Measurements from ENCODE around the gene CXorf49. TPM values are rescaled to one million over a fixed set of nuclear protein-coding genes. Genes with fewer than 3 reads are reported as not detected.
"Not testable (repeated sequence)": the region's sequence is repeated elsewhere in the genome, so short reads cannot be mapped to it uniquely, and the experiment has no call there.

The CXorf49 gene
- total RNA-seq (2014; rRNA removed; shearing (Covaris generic); ENCODE audit: low replicate concordance): not detected in 2 replicates

DNA sequence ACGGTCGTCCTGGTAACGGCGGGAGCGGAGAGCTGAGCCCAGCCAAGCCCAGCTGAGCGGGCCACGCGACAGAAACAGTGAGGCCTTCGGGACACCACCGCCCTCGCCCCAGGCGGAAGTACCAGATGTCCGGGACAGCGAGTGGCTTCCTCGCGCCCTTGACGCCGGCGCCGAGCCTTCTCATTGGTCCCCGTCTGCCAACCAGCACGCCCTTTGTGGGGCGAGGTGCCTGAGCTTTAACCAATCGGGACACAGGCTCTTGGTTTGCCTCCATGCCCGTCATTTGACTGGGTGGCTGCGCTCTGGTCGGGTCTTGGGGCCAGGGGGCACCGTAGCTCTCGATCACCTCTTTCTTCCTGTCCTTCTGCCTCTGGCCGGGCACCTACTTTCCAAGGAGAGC lies at the start of gene CXorf49:
Gene CXorf49 (minus strand): TSS at position 101 of the 400 bp plus-strand sequence. CDS start 134 bp downstream, outside the sequence.
- H4K20me1 ChIP-seq (ENCODE audit: insufficient read depth, low read depth, low read length); H3K4me3 ChIP-seq (ENCODE audit: low read length); DNase-seq; H3K4me1 ChIP-seq (ENCODE audit: low read length); H3K9me2 ChIP-seq (replicated peaks; ENCODE audit: insufficient read depth, low read length); H3K4me2 ChIP-seq (ENCODE audit: low read depth, low read length, poor library complexity, severe bottlenecking); H3K9ac ChIP-seq (ENCODE audit: low read length); H3K36me3 ChIP-seq (ENCODE audit: insufficient read depth, low read length); H3K27me3 ChIP-seq (ENCODE audit: low read length); H3K27ac ChIP-seq (ENCODE audit: low read length); H3K9me3 ChIP-seq (ENCODE audit: low read length); H3K79me2 ChIP-seq (ENCODE audit: low read length); H2AFZ ChIP-seq (ENCODE audit: low read length): not testable (repeated sequence)

DNA sequence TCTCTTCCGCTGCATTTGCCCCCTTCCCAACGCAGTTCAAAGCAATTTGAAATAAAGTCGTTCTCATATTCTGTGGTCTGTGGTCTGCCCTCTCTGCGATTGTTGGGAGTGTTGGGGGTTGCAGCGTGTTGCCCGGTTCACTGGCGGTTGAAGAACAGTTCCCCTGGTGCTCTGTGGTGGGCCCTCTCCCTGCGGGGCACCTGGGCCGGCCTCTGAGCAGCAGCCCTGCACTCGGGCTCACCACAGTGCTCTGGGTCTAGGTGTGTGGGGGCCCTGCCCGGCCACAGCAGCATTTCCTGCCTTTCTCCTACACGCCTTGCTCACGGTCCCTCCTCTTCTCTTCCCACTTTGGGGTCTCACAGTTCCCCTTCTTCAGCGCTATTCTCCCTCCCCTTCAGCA lies 49.0 kb upstream of the CXorf49 start:
- H4K20me1 ChIP-seq (ENCODE audit: insufficient read depth, low read depth, low read length); H3K36me3 ChIP-seq (ENCODE audit: insufficient read depth, low read length); H3K4me3 ChIP-seq (ENCODE audit: low read length); H3K9me3 ChIP-seq (ENCODE audit: low read length); H2AFZ ChIP-seq (ENCODE audit: low read length); H3K27me3 ChIP-seq (ENCODE audit: low read length); H3K9ac ChIP-seq (ENCODE audit: low read length); H3K4me1 ChIP-seq (ENCODE audit: low read length); H3K4me2 ChIP-seq (ENCODE audit: low read depth, low read length, poor library complexity, severe bottlenecking); H3K9me2 ChIP-seq (replicated peaks; ENCODE audit: insufficient read depth, low read length); H3K79me2 ChIP-seq (ENCODE audit: low read length); DNase-seq; H3K27ac ChIP-seq (ENCODE audit: low read length): not testable (repeated sequence)

DNA sequence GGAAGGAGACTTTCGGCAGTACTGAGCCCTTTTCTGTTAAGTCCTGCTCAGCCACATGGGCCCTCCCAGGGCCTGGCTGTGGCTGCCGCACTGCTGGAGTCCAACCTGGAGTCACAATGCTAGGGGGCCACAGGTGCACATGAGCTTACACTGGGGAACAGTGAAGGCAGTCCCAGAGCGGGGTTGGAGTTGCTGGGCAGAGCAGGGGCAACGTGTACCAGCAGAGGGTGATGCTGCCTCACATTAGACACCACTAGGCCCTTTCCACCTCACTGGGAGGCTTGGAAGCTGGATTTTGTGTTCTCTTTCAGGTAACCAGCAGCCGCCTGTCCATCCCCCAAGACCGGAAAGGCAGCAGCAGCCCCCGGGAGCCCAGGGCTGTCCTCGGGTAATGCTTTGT lies 47.5 kb upstream of the CXorf49 start:
- not testable (repeated sequence) for H3K36me3 ChIP-seq (ENCODE audit: insufficient read depth, low read length); H3K4me3 ChIP-seq (ENCODE audit: low read length); DNase-seq; H3K4me2 ChIP-seq (ENCODE audit: low read depth, low read length, poor library complexity, severe bottlenecking); H3K79me2 ChIP-seq (ENCODE audit: low read length); H3K9ac ChIP-seq (ENCODE audit: low read length); H3K9me2 ChIP-seq (replicated peaks; ENCODE audit: insufficient read depth, low read length); H3K27me3 ChIP-seq (ENCODE audit: low read length); H3K9me3 ChIP-seq (ENCODE audit: low read length); H4K20me1 ChIP-seq (ENCODE audit: insufficient read depth, low read depth, low read length); H3K4me1 ChIP-seq (ENCODE audit: low read length); H2AFZ ChIP-seq (ENCODE audit: low read length); H3K27ac ChIP-seq (ENCODE audit: low read length)

GRCh38 chrX:71764832-71765231 lies 46.7 kb upstream of the CXorf49 start:
- not testable (repeated sequence) for H3K9me2 ChIP-seq (replicated peaks; ENCODE audit: insufficient read depth, low read length); H3K79me2 ChIP-seq (ENCODE audit: low read length); H3K4me3 ChIP-seq (ENCODE audit: low read length); H4K20me1 ChIP-seq (ENCODE audit: insufficient read depth, low read depth, low read length); H3K27me3 ChIP-seq (ENCODE audit: low read length); H2AFZ ChIP-seq (ENCODE audit: low read length); H3K4me1 ChIP-seq (ENCODE audit: low read length); H3K9me3 ChIP-seq (ENCODE audit: low read length); H3K9ac ChIP-seq (ENCODE audit: low read length); H3K4me2 ChIP-seq (ENCODE audit: low read depth, low read length, poor library complexity, severe bottlenecking); H3K27ac ChIP-seq (ENCODE audit: low read length); H3K36me3 ChIP-seq (ENCODE audit: insufficient read depth, low read length); DNase-seq

- not testable (repeated sequence) for H3K9me2 ChIP-seq (replicated peaks; ENCODE audit: insufficient read depth, low read length); H3K4me3 ChIP-seq (ENCODE audit: low read length); H3K27me3 ChIP-seq (ENCODE audit: low read length); H3K4me1 ChIP-seq (ENCODE audit: low read length); H3K27ac ChIP-seq (ENCODE audit: low read length); H2AFZ ChIP-seq (ENCODE audit: low read length); H3K36me3 ChIP-seq (ENCODE audit: insufficient read depth, low read length); H3K9me3 ChIP-seq (ENCODE audit: low read length); H3K4me2 ChIP-seq (ENCODE audit: low read depth, low read length, poor library complexity, severe bottlenecking); H3K9ac ChIP-seq (ENCODE audit: low read length); H4K20me1 ChIP-seq (ENCODE audit: insufficient read depth, low read depth, low read length); H3K79me2 ChIP-seq (ENCODE audit: low read length); DNase-seq
Measured at GRCh38 chrX:71763049-71763448, 45.0 kb upstream of the CXorf49 start, which contains the start of gene CXorf49B. Gene CXorf49B, plus strand, starts transcription at chrX:71763349. Its CDS starts 75 bp downstream, at chrX:71763424.

- not testable (repeated sequence) for H3K4me1 ChIP-seq (ENCODE audit: low read length); H4K20me1 ChIP-seq (ENCODE audit: insufficient read depth, low read depth, low read length); H3K4me3 ChIP-seq (ENCODE audit: low read length); H2AFZ ChIP-seq (ENCODE audit: low read length); DNase-seq; H3K27ac ChIP-seq (ENCODE audit: low read length); H3K9me2 ChIP-seq (replicated peaks; ENCODE audit: insufficient read depth, low read length); H3K36me3 ChIP-seq (ENCODE audit: insufficient read depth, low read length); H3K27me3 ChIP-seq (ENCODE audit: low read length); H3K9me3 ChIP-seq (ENCODE audit: low read length); H3K9ac ChIP-seq (ENCODE audit: low read length); H3K79me2 ChIP-seq (ENCODE audit: low read length); H3K4me2 ChIP-seq (ENCODE audit: low read depth, low read length, poor library complexity, severe bottlenecking)
Measured at GRCh38 chrX:71760688-71761281, 42.7 kb upstream of the CXorf49 start.

GRCh38 chrX:71720289-71720886 lies 2.3 kb upstream of the CXorf49 start:
- not testable (repeated sequence) for H3K9me2 ChIP-seq (replicated peaks; ENCODE audit: insufficient read depth, low read length); H3K36me3 ChIP-seq (ENCODE audit: insufficient read depth, low read length); H2AFZ ChIP-seq (ENCODE audit: low read length); H3K4me1 ChIP-seq (ENCODE audit: low read length); H4K20me1 ChIP-seq (ENCODE audit: insufficient read depth, low read depth, low read length); H3K27ac ChIP-seq (ENCODE audit: low read length); H3K9me3 ChIP-seq (ENCODE audit: low read length); H3K4me3 ChIP-seq (ENCODE audit: low read length); H3K27me3 ChIP-seq (ENCODE audit: low read length); H3K79me2 ChIP-seq (ENCODE audit: low read length); H3K4me2 ChIP-seq (ENCODE audit: low read depth, low read length, poor library complexity, severe bottlenecking); DNase-seq; H3K9ac ChIP-seq (ENCODE audit: low read length)

DNA sequence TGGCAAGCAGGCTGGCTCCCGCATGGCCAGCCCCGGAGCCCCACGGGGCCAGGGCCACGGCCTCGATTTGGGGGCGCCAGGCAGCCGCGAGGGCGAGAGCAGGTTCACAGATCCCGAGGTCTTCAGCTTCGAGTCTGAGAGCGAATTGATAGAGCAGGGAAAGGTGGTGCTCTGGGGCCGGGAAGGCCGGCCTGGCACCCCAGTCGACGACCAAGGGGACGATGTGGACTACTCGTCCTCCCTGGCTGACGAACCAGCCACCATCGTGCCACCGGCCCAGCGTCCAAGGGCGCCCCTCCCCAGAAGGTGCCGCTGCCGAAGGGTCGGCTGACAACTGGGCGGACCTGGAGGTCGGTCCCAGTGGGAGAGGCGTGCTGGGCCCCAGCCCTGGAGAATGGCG lies 1.1 kb upstream of the CXorf49 start:
- not testable (repeated sequence) for H3K36me3 ChIP-seq (ENCODE audit: insufficient read depth, low read length); H3K4me1 ChIP-seq (ENCODE audit: low read length); DNase-seq; H2AFZ ChIP-seq (ENCODE audit: low read length); H3K27me3 ChIP-seq (ENCODE audit: low read length); H3K27ac ChIP-seq (ENCODE audit: low read length); H3K4me3 ChIP-seq (ENCODE audit: low read length); H3K9me2 ChIP-seq (replicated peaks; ENCODE audit: insufficient read depth, low read length); H3K4me2 ChIP-seq (ENCODE audit: low read depth, low read length, poor library complexity, severe bottlenecking); H3K9me3 ChIP-seq (ENCODE audit: low read length); H3K9ac ChIP-seq (ENCODE audit: low read length); H4K20me1 ChIP-seq (ENCODE audit: insufficient read depth, low read depth, low read length); H3K79me2 ChIP-seq (ENCODE audit: low read length)

All from Karpas-422 (cell line).